Measurements from ENCODE around the gene RFXANK.

RFXANK gene

DNA sequence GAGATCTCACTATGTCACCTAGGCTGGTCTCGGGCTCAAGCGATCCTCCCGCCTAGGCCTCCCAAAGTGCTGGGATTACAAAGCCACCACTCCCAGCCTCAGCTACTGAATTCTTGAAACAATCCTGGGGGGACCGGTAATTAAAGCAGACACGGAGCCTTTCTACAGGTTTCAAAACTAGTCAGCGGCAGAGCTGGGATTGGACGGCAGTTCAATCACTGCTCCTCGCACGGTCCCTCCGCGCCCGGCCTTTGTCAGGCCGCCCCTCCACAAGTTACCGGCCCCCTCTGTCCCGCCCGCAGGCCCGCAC lies 335 bp upstream of the RFXANK start:
- ChIA-PET CTCF (interaction anchor here (0.5 to 1.4 kb wide), 5 partner anchors 17 to 387 kb away, joined by 3 to 5 read pairs (median 3); partner anchors contain the start of gene MAU2), POLR2A (interaction anchor here (0.6 to 4.1 kb wide), 9 partner anchors 10 to 324 kb away, joined by 3 to 60 read pairs (median 3); partner anchors contain the start of genes MEF2B, NDUFA13 and NR2C2AP)

More for the DNA sequence above, 335 bp upstream of the RFXANK start:
- peak overlapping the region; percentile 84; the same call in 1 of the 2 replicates for H3K27ac ChIP-seq (ENCODE audit: extremely low read depth, low read depth, low read length)
- H3K4me3 ChIP-seq (ENCODE audit: low read depth, low read length), result peak overlapping the region; percentile 93
- H3K4me1 ChIP-seq (ENCODE audit: control insufficient read depth, insufficient read depth, low read length), result no peaks in the 10 kb centered on the region
- TF ChIP-seq ZNF785 (tag by site-specific recombination; IDR thresholded peaks at IDR 0.05), result no peak
- TF ChIP-seq ZNF335 (tag by site-specific recombination; conservative IDR thresholded peaks at IDR 0.05), result peak; percentile 75
- no peak for TF ChIP-seq REPIN1 (tag by site-specific recombination; IDR thresholded peaks at IDR 0.05; ENCODE audit: low read depth)
- TF ChIP-seq ZNF248 (tag by site-specific recombination; IDR thresholded peaks at IDR 0.05), result no peak
- TF ChIP-seq ZSCAN16 (tag by site-specific recombination; IDR thresholded peaks at IDR 0.05), result no peak
- TF ChIP-seq, protein P1, sequence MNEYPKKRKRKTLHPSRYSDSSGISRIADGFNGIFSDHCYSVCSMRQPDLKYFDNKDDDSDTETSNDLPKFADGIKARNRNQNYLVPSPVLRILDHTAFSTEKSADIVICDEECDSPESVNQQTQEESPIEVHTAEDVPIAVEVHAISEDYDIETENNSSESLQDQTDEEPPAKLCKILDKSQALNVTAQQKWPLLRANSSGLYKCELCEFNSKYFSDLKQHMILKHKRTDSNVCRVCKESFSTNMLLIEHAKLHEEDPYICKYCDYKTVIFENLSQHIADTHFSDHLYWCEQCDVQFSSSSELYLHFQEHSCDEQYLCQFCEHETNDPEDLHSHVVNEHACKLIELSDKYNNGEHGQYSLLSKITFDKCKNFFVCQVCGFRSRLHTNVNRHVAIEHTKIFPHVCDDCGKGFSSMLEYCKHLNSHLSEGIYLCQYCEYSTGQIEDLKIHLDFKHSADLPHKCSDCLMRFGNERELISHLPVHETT (tag by site-specific recombination; IDR thresholded peaks at IDR 0.05), result no peak
- no peak for TF ChIP-seq ZNF791 (tag by site-specific recombination; IDR thresholded peaks at IDR 0.05)
- TF ChIP-seq, protein P2, sequence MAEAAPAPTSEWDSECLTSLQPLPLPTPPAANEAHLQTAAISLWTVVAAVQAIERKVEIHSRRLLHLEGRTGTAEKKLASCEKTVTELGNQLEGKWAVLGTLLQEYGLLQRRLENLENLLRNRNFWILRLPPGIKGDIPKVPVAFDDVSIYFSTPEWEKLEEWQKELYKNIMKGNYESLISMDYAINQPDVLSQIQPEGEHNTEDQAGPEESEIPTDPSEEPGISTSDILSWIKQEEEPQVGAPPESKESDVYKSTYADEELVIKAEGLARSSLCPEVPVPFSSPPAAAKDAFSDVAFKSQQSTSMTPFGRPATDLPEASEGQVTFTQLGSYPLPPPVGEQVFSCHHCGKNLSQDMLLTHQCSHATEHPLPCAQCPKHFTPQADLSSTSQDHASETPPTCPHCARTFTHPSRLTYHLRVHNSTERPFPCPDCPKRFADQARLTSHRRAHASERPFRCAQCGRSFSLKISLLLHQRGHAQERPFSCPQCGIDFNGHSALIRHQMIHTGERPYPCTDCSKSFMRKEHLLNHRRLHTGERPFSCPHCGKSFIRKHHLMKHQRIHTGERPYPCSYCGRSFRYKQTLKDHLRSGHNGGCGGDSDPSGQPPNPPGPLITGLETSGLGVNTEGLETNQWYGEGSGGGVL (tag by site-specific recombination; IDR thresholded peaks at IDR 0.05), result no peak
- TF ChIP-seq ZNF223 (tag by site-specific recombination; IDR thresholded peaks at IDR 0.05), result peak; percentile 97
- no peak for TF ChIP-seq ZNF24 (tag by site-specific recombination; IDR thresholded peaks at IDR 0.05)
- TF ChIP-seq ZNF184 (tag by site-specific recombination; IDR thresholded peaks at IDR 0.05), result no peak
- TF ChIP-seq TRIM28 (IDR thresholded peaks at IDR 0.05; ENCODE audit: borderline replicate concordance, low read length), result 0 out of 2 replicates have a peak, but pooled peaks have one; percentile 55
- no peak for TF ChIP-seq ZNF394 (tag by site-specific recombination; IDR thresholded peaks at IDR 0.05; ENCODE audit: borderline replicate concordance)
- TF ChIP-seq ZSCAN30 (tag by site-specific recombination; IDR thresholded peaks at IDR 0.05), result no peak
- TF ChIP-seq, protein P3, sequence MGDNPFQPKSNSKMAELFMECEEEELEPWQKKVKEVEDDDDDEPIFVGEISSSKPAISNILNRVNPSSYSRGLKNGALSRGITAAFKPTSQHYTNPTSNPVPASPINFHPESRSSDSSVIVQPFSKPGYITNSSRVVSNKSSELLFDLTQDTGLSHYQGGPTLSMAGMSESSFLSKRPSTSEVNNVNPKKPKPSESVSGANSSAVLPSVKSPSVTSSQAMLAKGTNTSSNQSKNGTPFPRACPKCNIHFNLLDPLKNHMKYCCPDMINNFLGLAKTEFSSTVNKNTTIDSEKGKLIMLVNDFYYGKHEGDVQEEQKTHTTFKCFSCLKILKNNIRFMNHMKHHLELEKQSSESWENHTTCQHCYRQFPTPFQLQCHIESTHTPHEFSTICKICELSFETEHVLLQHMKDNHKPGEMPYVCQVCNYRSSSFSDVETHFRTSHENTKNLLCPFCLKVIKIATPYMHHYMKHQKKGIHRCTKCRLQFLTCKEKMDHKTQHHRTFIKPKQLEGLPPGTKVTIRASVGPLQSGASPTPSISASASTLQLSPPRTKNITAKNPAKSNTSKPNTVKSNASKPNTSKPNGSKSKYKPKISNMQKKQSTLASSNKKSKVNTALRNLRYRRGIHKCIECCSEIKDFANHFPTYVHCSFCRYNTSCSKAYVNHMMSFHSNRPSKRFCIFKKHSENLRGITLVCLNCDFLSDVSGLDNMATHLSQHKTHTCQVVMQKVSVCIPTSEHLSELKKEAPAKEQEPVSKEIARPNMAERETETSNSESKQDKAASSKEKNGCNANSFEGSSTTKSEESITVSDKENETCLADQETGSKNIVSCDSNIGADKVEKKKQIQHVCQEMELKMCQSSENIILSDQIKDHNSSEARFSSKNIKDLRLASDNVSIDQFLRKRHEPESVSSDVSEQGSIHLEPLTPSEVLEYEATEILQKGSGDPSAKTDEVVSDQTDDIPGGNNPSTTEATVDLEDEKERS (tag by site-specific recombination; IDR thresholded peaks at IDR 0.05), result no peak
- TF ChIP-seq ZNF23 (tag by site-specific recombination; IDR thresholded peaks at IDR 0.05; ENCODE audit: borderline replicate concordance), result no peak
- no peak for TF ChIP-seq ZNF660 (tag by site-specific recombination; IDR thresholded peaks at IDR 0.05)
- TF ChIP-seq SETDB1 (IDR thresholded peaks at IDR 0.05; ENCODE audit: insufficient read length, low read length), result no peak
- TF ChIP-seq, protein P4, sequence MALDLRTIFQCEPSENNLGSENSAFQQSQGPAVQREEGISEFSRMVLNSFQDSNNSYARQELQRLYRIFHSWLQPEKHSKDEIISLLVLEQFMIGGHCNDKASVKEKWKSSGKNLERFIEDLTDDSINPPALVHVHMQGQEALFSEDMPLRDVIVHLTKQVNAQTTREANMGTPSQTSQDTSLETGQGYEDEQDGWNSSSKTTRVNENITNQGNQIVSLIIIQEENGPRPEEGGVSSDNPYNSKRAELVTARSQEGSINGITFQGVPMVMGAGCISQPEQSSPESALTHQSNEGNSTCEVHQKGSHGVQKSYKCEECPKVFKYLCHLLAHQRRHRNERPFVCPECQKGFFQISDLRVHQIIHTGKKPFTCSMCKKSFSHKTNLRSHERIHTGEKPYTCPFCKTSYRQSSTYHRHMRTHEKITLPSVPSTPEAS (tag by site-specific recombination; IDR thresholded peaks at IDR 0.05), result no peak
- TF ChIP-seq ZNF837 (tag by site-specific recombination; IDR thresholded peaks at IDR 0.05), result no peak
- TF ChIP-seq, protein P5, sequence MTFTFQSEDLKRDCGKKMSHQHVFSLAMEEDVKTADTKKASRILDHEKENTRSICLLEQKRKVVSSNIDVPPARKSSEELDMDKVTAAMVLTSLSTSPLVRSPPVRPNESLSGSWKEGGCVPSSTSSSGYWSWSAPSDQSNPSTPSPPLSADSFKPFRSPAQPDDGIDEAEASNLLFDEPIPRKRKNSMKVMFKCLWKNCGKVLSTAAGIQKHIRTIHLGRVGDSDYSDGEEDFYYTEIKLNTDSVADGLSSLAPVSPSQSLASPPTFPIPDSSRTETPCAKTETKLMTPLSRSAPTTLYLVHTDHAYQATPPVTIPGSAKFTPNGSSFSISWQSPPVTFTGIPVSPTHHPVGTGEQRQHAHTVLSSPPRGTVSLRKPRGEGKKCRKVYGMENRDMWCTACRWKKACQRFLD (tag by site-specific recombination; IDR thresholded peaks at IDR 0.05), result no peak
- TF ChIP-seq SP2 (tag by site-specific recombination; IDR thresholded peaks at IDR 0.05), result 0 out of 2 replicates have a peak, but pooled peaks have one; percentile 63
- no peak for TF ChIP-seq ZNF366 (tag by site-specific recombination; conservative IDR thresholded peaks at IDR 0.05)
- TF ChIP-seq, protein P6, sequence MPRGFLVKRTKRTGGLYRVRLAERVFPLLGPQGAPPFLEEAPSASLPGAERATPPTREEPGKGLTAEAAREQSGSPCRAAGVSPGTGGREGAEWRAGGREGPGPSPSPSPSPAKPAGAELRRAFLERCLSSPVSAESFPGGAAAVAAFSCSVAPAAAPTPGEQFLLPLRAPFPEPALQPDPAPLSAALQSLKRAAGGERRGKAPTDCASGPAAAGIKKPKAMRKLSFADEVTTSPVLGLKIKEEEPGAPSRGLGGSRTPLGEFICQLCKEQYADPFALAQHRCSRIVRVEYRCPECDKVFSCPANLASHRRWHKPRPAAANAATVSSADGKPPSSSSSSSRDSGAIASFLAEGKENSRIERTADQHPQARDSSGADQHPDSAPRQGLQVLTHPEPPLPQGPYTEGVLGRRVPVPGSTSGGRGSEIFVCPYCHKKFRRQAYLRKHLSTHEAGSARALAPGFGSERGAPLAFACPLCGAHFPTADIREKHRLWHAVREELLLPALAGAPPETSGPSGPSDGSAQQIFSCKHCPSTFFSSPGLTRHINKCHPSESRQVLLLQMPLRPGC (tag by site-specific recombination; IDR thresholded peaks at IDR 0.05), result no peak
- no peak for TF ChIP-seq KLF16 (tag by site-specific recombination; IDR thresholded peaks at IDR 0.05)
- TF ChIP-seq ZNF324 (tag by site-specific recombination; IDR thresholded peaks at IDR 0.05), result no peak
- no peak for TF ChIP-seq ZNF624 (tag by site-specific recombination; IDR thresholded peaks at IDR 0.05)
- no peak for TF ChIP-seq ZNF521 (tag by site-specific recombination; IDR thresholded peaks at IDR 0.05)
- H3K36me3 ChIP-seq (ENCODE audit: control insufficient read depth in 2 of 2, insufficient read depth in 1 of 2, low read length in 2 of 2), result peaks cover 4 to 22% of the 10 kb centered on the region in 2 experiments; a peak in 2 of 3 replicates
- H3K9me3 ChIP-seq (ENCODE audit: control insufficient read depth, insufficient read depth, low read depth, low read length), result no peaks in the 10 kb centered on the region

All from HEK293 (cell line).